ENCODE data around the gene CLEC3B. TPM values are rescaled to one million over a fixed set of nuclear protein-coding genes. Genes with fewer than 3 reads are reported as not detected.

CLEC3B gene
- polyA plus RNA-seq, 2 of the 4 experiments (the other 2 are of a cell fraction), result not detected

GRCh38 chr3:45079715-45080114 is 53.6 kb downstream of the CLEC3B start:
- Histone ChIP-seq H3K4me3 (no peak overlapping the region), H3K4me2 (no peak overlapping the region), H3K9me3 (no peaks in the 10 kb centered on the region), H3K27ac (no peak overlapping the region), H3K4me1 (no peaks in the 10 kb centered on the region)
- ATAC-seq (no peak), DNase-seq (ENCODE audit: low read depth in 1 of 2, low spot score in 1 of 2) (no peak), FAIRE-seq (no peak)
- TF ChIP-seq EP300 (IDR thresholded peaks at IDR 0.05) (no peak), JUN (IDR thresholded peaks at IDR 0.05) (no peak), RAD21 (conservative IDR thresholded peaks at IDR 0.05 in 1 of 2, IDR thresholded peaks at IDR 0.05 in 1 of 2) (no peak), ZSCAN20 (CRISPR knock-in tag; IDR thresholded peaks at IDR 0.05) (no peak), RCOR1 (IDR thresholded peaks at IDR 0.05; ENCODE audit: low read depth, low read length) (no peak), CEBPB (IDR thresholded peaks at IDR 0.05) (no peak), HES2 (IDR thresholded peaks at IDR 0.05) (no peak), CBX2 (IDR thresholded peaks at IDR 0.05; ENCODE audit: borderline replicate concordance, low read depth) (no peak), MYC (IDR thresholded peaks at IDR 0.05; ENCODE audit: borderline replicate concordance, low read length) (no peak)
- ChIA-PET POLR2A (no interaction called here), CTCF (interaction anchor here (1.1 kb wide), 2 partner anchors 12 to 131 kb away, joined by 3 to 4 read pairs; no protein-coding TSS in a partner anchor)
- WGBS (ENCODE audit: missing lambda C conversion rate), result 100% methylated on average over 1 of the region's 1 CpG

DNA sequence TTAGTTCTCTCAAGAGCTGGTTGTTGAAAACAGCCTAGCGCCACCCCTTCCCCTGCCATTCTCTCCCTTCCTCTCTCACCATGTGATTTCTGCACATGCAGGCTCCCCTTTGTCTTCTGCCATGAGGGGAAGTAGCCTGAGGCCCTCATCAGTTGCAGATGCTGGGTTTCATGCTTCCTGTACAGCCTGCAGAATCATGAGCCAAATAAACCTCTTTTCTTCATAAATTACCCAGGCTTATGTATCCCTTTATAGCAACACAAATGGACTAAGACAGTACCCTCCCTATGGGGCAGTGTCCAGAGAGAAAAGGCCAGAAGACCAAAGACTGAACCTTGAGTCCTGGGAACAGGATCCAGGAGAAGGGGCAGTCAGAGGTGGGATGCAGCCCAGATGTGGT is 54.7 kb downstream of the CLEC3B start:
- TF ChIP-seq BHLHE40 (IDR thresholded peaks at IDR 0.05; ENCODE audit: low read depth, low read length) (no peak), PHF8 (IDR thresholded peaks at IDR 0.05; ENCODE audit: borderline replicate concordance, low read depth) (no peak), MYC (IDR thresholded peaks at IDR 0.05; ENCODE audit: borderline replicate concordance, low read length) (no peak), RARB (CRISPR knock-in tag; IDR thresholded peaks at IDR 0.05) (no peak), NFE2L2 (conservative IDR thresholded peaks at IDR 0.05; ENCODE audit: low read length) (no peak), GATA3 (IDR thresholded peaks at IDR 0.05; ENCODE audit: borderline replicate concordance) (no peak), ESRRA (IDR thresholded peaks at IDR 0.05; ENCODE audit: borderline replicate concordance, low read length) (no peak), CEBPB (IDR thresholded peaks at IDR 0.05) (no peak), KDM5A (IDR thresholded peaks at IDR 0.05) (no peak), NPAS2 (CRISPR knock-in tag; IDR thresholded peaks at IDR 0.05; ENCODE audit: borderline replicate concordance) (no peak), KDM1A (IDR thresholded peaks at IDR 0.05; ENCODE audit: low read depth) (no peak), EP300 (IDR thresholded peaks at IDR 0.05) (no peak), POLR2A (IDR thresholded peaks at IDR 0.05; ENCODE audit: low read length) (no peak), CHD2 (IDR thresholded peaks at IDR 0.05; ENCODE audit: low read length, partially characterized antibody) (no peak), CBX8 (IDR thresholded peaks at IDR 0.05) (no peak), HES2 (IDR thresholded peaks at IDR 0.05) (no peak), SREBF2 (IDR thresholded peaks at IDR 0.05) (no peak), POLR2AphosphoS2 (conservative IDR thresholded peaks at IDR 0.05; ENCODE audit: low read length) (no peak), HMGXB4 (CRISPR knock-in tag; IDR thresholded peaks at IDR 0.05; ENCODE audit: borderline replicate concordance) (no peak)
- TF ChIP-seq, protein P1, sequence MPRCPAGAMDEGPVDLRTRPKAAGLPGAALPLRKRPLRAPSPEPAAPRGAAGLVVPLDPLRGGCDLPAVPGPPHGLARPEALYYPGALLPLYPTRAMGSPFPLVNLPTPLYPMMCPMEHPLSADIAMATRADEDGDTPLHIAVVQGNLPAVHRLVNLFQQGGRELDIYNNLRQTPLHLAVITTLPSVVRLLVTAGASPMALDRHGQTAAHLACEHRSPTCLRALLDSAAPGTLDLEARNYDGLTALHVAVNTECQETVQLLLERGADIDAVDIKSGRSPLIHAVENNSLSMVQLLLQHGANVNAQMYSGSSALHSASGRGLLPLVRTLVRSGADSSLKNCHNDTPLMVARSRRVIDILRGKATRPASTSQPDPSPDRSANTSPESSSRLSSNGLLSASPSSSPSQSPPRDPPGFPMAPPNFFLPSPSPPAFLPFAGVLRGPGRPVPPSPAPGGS (IDR thresholded peaks at IDR 0.05), result no peak
- H3K4me2 ChIP-seq, result no peak overlapping the region
- ChIA-PET CTCF (interaction anchor here (0.6 to 1.3 kb wide), 2 partner anchors 39 to 1048 kb away, joined by 3 to 4 read pairs; no protein-coding TSS in a partner anchor), POLR2A (no interaction called here)
- ATAC-seq, result no peak
- WGBS (ENCODE audit: missing lambda C conversion rate), result 85% methylated on average over 1 of the region's 1 CpG
- H3K9me3 ChIP-seq, result no peaks in the 10 kb centered on the region
- FAIRE-seq, result no peak
- no peaks in the 10 kb centered on the region for H3K4me1 ChIP-seq
- H3K27ac ChIP-seq, result no peak overlapping the region
- DNase-seq (ENCODE audit: low read depth in 1 of 2, low spot score in 1 of 2), result no peak
- no peak overlapping the region for H3K4me3 ChIP-seq
